GM12878 (cell line): Measurements from ENCODE around the gene ZNF827.

ENCODE experiments used
- ETV6 ChIP-seq, 2 experiments: fragments of 450-650 bp in 1 of 2; IDR thresholded peaks in 1 of 2; conservative IDR thresholded peaks in 1 of 2; 2 replicates each; pipeline ENCODE4 v1.6.1; 2014; ENCODE audit warnings: antibody characterized with exemption in 1 of 2, borderline replicate concordance in 1 of 2, low read depth in 1 of 2, mild to moderate bottlenecking in 1 of 2, moderate library complexity in 1 of 2
- MYC ChIP-seq: IDR thresholded peaks from 2 replicates; pipeline ENCODE4 v1.6.1; 2011; ENCODE audit warnings: mild to moderate bottlenecking, low read length, moderate library complexity, inconsistent platforms; ENCODE audit not compliant: insufficient read depth, insufficient replicate concordance, insufficient read length, severe bottlenecking
- POLR2AphosphoS2 ChIP-seq: IDR thresholded peaks from 2 replicates; pipeline ENCODE4 v1.6.1; 2011; ENCODE audit warnings: low read depth, mild to moderate bottlenecking, low read length, improper control_type of control experiment, moderate library complexity
- POLR2AphosphoS5 ChIP-seq: IDR thresholded peaks from 2 replicates; pipeline ENCODE4 v1.6.1; 2011; ENCODE audit warnings: mild to moderate bottlenecking, low read length, inconsistent platforms
- TF ChIP-seq, protein P1 (sequence below), 3 experiments: IDR thresholded peaks in 2 of 3; conservative IDR thresholded peaks in 1 of 3; 2 replicates each; pipeline ENCODE4 v1.5.1; 2011; ENCODE audit warnings: low read depth in 3 of 3, low read length in 3 of 3, mild to moderate bottlenecking in 3 of 3, control low read depth in 2 of 3, moderate library complexity in 2 of 3, inconsistent platforms in 1 of 3, mixed read lengths in 1 of 3; ENCODE audit not compliant: control insufficient read depth in 2 of 3, insufficient read depth in 1 of 3; ENCODE audit errors: extremely low read depth in 1 of 3

DNA sequence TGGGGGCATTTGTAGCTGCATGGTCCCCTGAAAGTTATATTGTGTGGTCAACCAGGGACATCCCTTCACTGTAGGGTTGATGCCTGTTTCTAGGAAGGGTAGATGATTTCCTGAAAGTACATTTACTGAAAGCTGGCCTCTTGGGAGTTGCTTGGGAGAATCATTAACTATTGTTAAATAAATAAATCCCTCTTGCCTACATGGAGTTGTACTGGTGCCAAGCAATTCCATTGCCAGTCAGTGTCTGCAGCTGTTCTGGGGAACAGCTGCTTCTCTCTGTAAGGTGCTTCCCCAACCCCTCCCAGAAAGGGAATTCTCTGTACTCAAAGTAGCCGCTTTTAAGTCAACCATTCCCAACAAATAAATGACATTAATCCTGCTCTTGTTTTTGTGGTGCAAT, 207.6 kb downstream of the ZNF827 start:
- TF ChIP-seq, protein P1, sequence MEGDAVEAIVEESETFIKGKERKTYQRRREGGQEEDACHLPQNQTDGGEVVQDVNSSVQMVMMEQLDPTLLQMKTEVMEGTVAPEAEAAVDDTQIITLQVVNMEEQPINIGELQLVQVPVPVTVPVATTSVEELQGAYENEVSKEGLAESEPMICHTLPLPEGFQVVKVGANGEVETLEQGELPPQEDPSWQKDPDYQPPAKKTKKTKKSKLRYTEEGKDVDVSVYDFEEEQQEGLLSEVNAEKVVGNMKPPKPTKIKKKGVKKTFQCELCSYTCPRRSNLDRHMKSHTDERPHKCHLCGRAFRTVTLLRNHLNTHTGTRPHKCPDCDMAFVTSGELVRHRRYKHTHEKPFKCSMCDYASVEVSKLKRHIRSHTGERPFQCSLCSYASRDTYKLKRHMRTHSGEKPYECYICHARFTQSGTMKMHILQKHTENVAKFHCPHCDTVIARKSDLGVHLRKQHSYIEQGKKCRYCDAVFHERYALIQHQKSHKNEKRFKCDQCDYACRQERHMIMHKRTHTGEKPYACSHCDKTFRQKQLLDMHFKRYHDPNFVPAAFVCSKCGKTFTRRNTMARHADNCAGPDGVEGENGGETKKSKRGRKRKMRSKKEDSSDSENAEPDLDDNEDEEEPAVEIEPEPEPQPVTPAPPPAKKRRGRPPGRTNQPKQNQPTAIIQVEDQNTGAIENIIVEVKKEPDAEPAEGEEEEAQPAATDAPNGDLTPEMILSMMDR (IDR thresholded peaks at IDR 0.05 in 2 of 3, conservative IDR thresholded peaks at IDR 0.05 in 1 of 3; ENCODE audit: control insufficient read depth in 2 of 3, extremely low read depth in 1 of 3, insufficient read depth in 1 of 3, low read depth in 3 of 3, low read length in 3 of 3) = no peak
- no peak for TF ChIP-seq POLR2AphosphoS2
- TF ChIP-seq ETV6 (conservative IDR thresholded peaks at IDR 0.05 in 1 of 2, IDR thresholded peaks at IDR 0.05 in 1 of 2; ENCODE audit: borderline replicate concordance in 1 of 2, low read depth in 1 of 2) = no peak
- no peak for TF ChIP-seq POLR2AphosphoS5
- no peak for TF ChIP-seq MYC
